Stimulated activated CD8-positive, alpha-beta memory T cell treated with anti-CD3 and anti-CD28 coated beads, Interleukin-15, amount 100 ng/mL, for 1 hour (primary cell): ENCODE results near the gene C11orf98.
"Not testable (repeated sequence)": the region's sequence is repeated elsewhere in the genome, so short reads cannot be mapped to it uniquely, and the experiment has no call there.

Experiments
- DNase-seq: peaks from one replicate; pipeline ENCODE4 v3.0.0-alpha.2; 2020; ENCODE audit warnings: low read depth

Gene C11orf98

GRCh38 chr11:62650283-62650682 is 14.7 kb downstream of the C11orf98 start:
- not testable (repeated sequence) for DNase-seq

GRCh38 chr11:62649486-62649885 is 15.5 kb downstream of the C11orf98 start:
- no peak for DNase-seq

- DNase-seq: no peak
Observed at GRCh38 chr11:62648967-62649364, 16.0 kb downstream of the C11orf98 start.

GRCh38 chr11:62648185-62648966 is 16.6 kb downstream of the C11orf98 start:
- DNase-seq: no peak

GRCh38 chr11:62647609-62648005 is 17.4 kb downstream of the C11orf98 start:
- no peak for DNase-seq

GRCh38 chr11:62646825-62647608 is 18.0 kb downstream of the C11orf98 start:
- DNase-seq: no peak

GRCh38 chr11:62645946-62646824 is 18.8 kb downstream of the C11orf98 start, which contains the start of gene GANAB:
Gene GANAB, minus strand, starts transcription at chr11:62646613. Its CDS starts 14 bp downstream, at chr11:62646599.
- DNase-seq: peak; percentile 98

- no peak for DNase-seq
Observed at GRCh38 chr11:62645671-62645945, 19.4 kb downstream of the C11orf98 start.

- DNase-seq: no peak
Observed at GRCh38 chr11:62644220-62644619, 20.8 kb downstream of the C11orf98 start.

GRCh38 chr11:62632492-62632891 is 32.5 kb downstream of the C11orf98 start:
- no peak for DNase-seq

- DNase-seq: no peak
Observed at GRCh38 chr11:62627713-62628112, 37.3 kb downstream of the C11orf98 start.

GRCh38 chr11:62622476-62623089 is 42.4 kb downstream of the C11orf98 start:
- no peak for DNase-seq

- peak; percentile 91 for DNase-seq
Observed at GRCh38 chr11:62621567-62622470, 43.2 kb downstream of the C11orf98 start, which contains the start of gene B3GAT3. Gene B3GAT3, minus strand, starts transcription at chr11:62621986. Its CDS starts 39 bp downstream, at chr11:62621947.

- no peak for DNase-seq
Observed at GRCh38 chr11:62621027-62621566, 43.9 kb downstream of the C11orf98 start.

- not testable (repeated sequence) for DNase-seq
Observed at GRCh38 chr11:62616957-62617356, 48.1 kb downstream of the C11orf98 start.

- DNase-seq: no peak
Observed at GRCh38 chr11:62615521-62615920, 49.5 kb downstream of the C11orf98 start.

- no peak for DNase-seq
Observed at GRCh38 chr11:62614275-62614674, 50.7 kb downstream of the C11orf98 start.

- no peak for DNase-seq
Observed at GRCh38 chr11:62613291-62613778, 51.7 kb downstream of the C11orf98 start.
